ENCODE data around the gene LIMD2. TPM values are rescaled to one million over a fixed set of nuclear protein-coding genes. Genes with fewer than 3 reads are reported as not detected.
A peak's percentile ranks its signal among the peaks of the same experiment; 100 is the strongest.

The LIMD2 gene
- polyA plus RNA-seq, 1 of the 3 experiments (the other 2 are of a cell fraction): 78.0 TPM

GRCh38 chr17:63735691-63736090 is 35.8 kb upstream of the LIMD2 start:
- H3K9ac ChIP-seq: no peak overlapping the region
- 96% methylated on average over 8 of the region's 8 CpGs for WGBS (ENCODE audit: low lambda C conversion rate)
- no peaks in the 10 kb centered on the region for H3K9me3 ChIP-seq
- no peaks in the 10 kb centered on the region for H3K9me2 ChIP-seq
- peaks cover 4% of the 10 kb centered on the region for H3F3A ChIP-seq (replicated peaks; ENCODE audit: insufficient read depth)
- H3K4me3 ChIP-seq (ENCODE audit: low read depth in 2 of 2, low read length in 1 of 2): no peak overlapping the region
- peaks cover 3 to 5% of the 10 kb centered on the region in 2 experiments; a peak in 3 of 4 replicates for H3K4me1 ChIP-seq (ENCODE audit: control insufficient read depth in 1 of 2, insufficient read depth in 2 of 2, low read depth in 1 of 2, low read length in 1 of 2)
- ChIA-PET POLR2A (no interaction called here), CTCF (interaction anchor here (1.0 to 1.2 kb wide), 2 partner anchors 25 to 99 kb away, joined by 3 read pairs; no protein-coding TSS in a partner anchor)
- H4K20me1 ChIP-seq (ENCODE audit: insufficient read depth): no peaks in the 10 kb centered on the region
- peaks cover 49% of the 10 kb centered on the region for H3K79me2 ChIP-seq (ENCODE audit: insufficient read depth)
- no peak overlapping the region for H2AFZ ChIP-seq (ENCODE audit: low read depth)
- no peak overlapping the region for H3K4me2 ChIP-seq
- no peak overlapping the region for H3K27ac ChIP-seq (ENCODE audit: low read depth in 2 of 2, low read length in 1 of 2)
- DNase-seq: no peak
- TF ChIP-seq GATA2 (CRISPR knock-in tag; IDR thresholded peaks at IDR 0.05) (no peak), SIN3A (IDR thresholded peaks at IDR 0.05; ENCODE audit: borderline replicate concordance, low read depth, low read length) (no peak), TEAD4 (IDR thresholded peaks at IDR 0.05; ENCODE audit: borderline replicate concordance, insufficient read depth) (no peak), EP300 (IDR thresholded peaks at IDR 0.05; ENCODE audit: borderline replicate concordance in 1 of 2, low read depth in 1 of 2, low read length in 1 of 2) (no peak), RFX5 (IDR thresholded peaks at IDR 0.05; ENCODE audit: low read length) (no peak), CHD2 (IDR thresholded peaks at IDR 0.05; ENCODE audit: low read length, partially characterized antibody) (no peak), MEF2A (IDR thresholded peaks at IDR 0.05; ENCODE audit: borderline replicate concordance, low read depth) (no peak), GABPA (IDR thresholded peaks at IDR 0.05; ENCODE audit: low read depth) (no peak), FOXM1 (IDR thresholded peaks at IDR 0.05; ENCODE audit: low read depth) (no peak)
- peaks cover 0 to 7% of the 10 kb centered on the region in 2 experiments for H3K36me3 ChIP-seq (replicated peaks in 1 of 2; ENCODE audit: control insufficient read depth in 1 of 2, insufficient read depth in 2 of 2, low read length in 1 of 2)
- no peaks in the 10 kb centered on the region for H3K27me3 ChIP-seq (ENCODE audit: insufficient read depth)

GRCh38 chr17:63722403-63722802 is 22.5 kb upstream of the LIMD2 start:
- CTCF ChIA-PET: interaction anchor here (1.0 to 3.7 kb wide), 7 partner anchors 9 to 118 kb away, joined by 3 to 18 read pairs (median 4); no protein-coding TSS in a partner anchor
- peaks cover 21 to 27% of the 10 kb centered on the region in 2 experiments for H3K36me3 ChIP-seq (replicated peaks in 1 of 2; ENCODE audit: control insufficient read depth in 1 of 2, insufficient read depth in 2 of 2, low read length in 1 of 2)
- TF ChIP-seq, protein P1, sequence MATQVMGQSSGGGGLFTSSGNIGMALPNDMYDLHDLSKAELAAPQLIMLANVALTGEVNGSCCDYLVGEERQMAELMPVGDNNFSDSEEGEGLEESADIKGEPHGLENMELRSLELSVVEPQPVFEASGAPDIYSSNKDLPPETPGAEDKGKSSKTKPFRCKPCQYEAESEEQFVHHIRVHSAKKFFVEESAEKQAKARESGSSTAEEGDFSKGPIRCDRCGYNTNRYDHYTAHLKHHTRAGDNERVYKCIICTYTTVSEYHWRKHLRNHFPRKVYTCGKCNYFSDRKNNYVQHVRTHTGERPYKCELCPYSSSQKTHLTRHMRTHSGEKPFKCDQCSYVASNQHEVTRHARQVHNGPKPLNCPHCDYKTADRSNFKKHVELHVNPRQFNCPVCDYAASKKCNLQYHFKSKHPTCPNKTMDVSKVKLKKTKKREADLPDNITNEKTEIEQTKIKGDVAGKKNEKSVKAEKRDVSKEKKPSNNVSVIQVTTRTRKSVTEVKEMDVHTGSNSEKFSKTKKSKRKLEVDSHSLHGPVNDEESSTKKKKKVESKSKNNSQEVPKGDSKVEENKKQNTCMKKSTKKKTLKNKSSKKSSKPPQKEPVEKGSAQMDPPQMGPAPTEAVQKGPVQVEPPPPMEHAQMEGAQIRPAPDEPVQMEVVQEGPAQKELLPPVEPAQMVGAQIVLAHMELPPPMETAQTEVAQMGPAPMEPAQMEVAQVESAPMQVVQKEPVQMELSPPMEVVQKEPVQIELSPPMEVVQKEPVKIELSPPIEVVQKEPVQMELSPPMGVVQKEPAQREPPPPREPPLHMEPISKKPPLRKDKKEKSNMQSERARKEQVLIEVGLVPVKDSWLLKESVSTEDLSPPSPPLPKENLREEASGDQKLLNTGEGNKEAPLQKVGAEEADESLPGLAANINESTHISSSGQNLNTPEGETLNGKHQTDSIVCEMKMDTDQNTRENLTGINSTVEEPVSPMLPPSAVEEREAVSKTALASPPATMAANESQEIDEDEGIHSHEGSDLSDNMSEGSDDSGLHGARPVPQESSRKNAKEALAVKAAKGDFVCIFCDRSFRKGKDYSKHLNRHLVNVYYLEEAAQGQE (IDR thresholded peaks at IDR 0.05; ENCODE audit: low read depth, low read length): no peak
- TF ChIP-seq FOSL2 (IDR thresholded peaks at IDR 0.05; ENCODE audit: borderline replicate concordance, low read depth) (no peak), FOXM1 (IDR thresholded peaks at IDR 0.05; ENCODE audit: low read depth) (no peak), ELF1 (IDR thresholded peaks at IDR 0.05) (no peak), RFX5 (IDR thresholded peaks at IDR 0.05; ENCODE audit: low read length) (no peak), EP300 (IDR thresholded peaks at IDR 0.05; ENCODE audit: borderline replicate concordance in 1 of 2, low read depth in 1 of 2, low read length in 1 of 2) (no peak), USF1 (IDR thresholded peaks at IDR 0.05; ENCODE audit: borderline replicate concordance, low read depth) (no peak), SMC3 (IDR thresholded peaks at IDR 0.05; ENCODE audit: low read depth, low read length) (no peak), POLR2AphosphoS5 (IDR thresholded peaks at IDR 0.05; ENCODE audit: low read depth, low read length) (no peak), TAF1 (IDR thresholded peaks at IDR 0.05; ENCODE audit: borderline replicate concordance, low read depth, low read length) (no peak), TEAD4 (IDR thresholded peaks at IDR 0.05; ENCODE audit: borderline replicate concordance, insufficient read depth) (no peak), GABPA (IDR thresholded peaks at IDR 0.05; ENCODE audit: low read depth) (no peak), RXRA (IDR thresholded peaks at IDR 0.05; ENCODE audit: borderline replicate concordance, low read depth) (no peak), RAD21 (IDR thresholded peaks at IDR 0.05; ENCODE audit: low read length) (no peak)
- TF ChIP-seq, protein P2, sequence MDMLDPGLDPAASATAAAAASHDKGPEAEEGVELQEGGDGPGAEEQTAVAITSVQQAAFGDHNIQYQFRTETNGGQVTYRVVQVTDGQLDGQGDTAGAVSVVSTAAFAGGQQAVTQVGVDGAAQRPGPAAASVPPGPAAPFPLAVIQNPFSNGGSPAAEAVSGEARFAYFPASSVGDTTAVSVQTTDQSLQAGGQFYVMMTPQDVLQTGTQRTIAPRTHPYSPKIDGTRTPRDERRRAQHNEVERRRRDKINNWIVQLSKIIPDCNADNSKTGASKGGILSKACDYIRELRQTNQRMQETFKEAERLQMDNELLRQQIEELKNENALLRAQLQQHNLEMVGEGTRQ (IDR thresholded peaks at IDR 0.05; ENCODE audit: borderline replicate concordance, low read depth, low read length): no peak
- TF ChIP-seq, protein P3, sequence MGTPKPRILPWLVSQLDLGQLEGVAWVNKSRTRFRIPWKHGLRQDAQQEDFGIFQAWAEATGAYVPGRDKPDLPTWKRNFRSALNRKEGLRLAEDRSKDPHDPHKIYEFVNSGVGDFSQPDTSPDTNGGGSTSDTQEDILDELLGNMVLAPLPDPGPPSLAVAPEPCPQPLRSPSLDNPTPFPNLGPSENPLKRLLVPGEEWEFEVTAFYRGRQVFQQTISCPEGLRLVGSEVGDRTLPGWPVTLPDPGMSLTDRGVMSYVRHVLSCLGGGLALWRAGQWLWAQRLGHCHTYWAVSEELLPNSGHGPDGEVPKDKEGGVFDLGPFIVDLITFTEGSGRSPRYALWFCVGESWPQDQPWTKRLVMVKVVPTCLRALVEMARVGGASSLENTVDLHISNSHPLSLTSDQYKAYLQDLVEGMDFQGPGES (IDR thresholded peaks at IDR 0.05; ENCODE audit: low read depth, low read length): no peak

More at GRCh38 chr17:63722403-63722802, 22.5 kb upstream of the LIMD2 start:
- no peaks in the 10 kb centered on the region for H3K27me3 ChIP-seq (ENCODE audit: insufficient read depth)
- no peak overlapping the region for H3K27ac ChIP-seq (ENCODE audit: low read depth in 2 of 2, low read length in 1 of 2)
- DNase-seq: peak; percentile 25
- no peaks in the 10 kb centered on the region for H3K9me2 ChIP-seq
- peaks cover 16% of the 10 kb centered on the region for H3F3A ChIP-seq (replicated peaks; ENCODE audit: insufficient read depth)
- no peak overlapping the region for H2AFZ ChIP-seq (ENCODE audit: low read depth)
- no peaks in the 10 kb centered on the region for H4K20me1 ChIP-seq (ENCODE audit: insufficient read depth)
- 60% methylated on average over 2 of the region's 2 CpGs for WGBS (ENCODE audit: low lambda C conversion rate)
- no peak overlapping the region for H3K4me2 ChIP-seq
- no peak overlapping the region for H3K4me3 ChIP-seq (ENCODE audit: low read depth in 2 of 2, low read length in 1 of 2)
- H3K79me2 ChIP-seq (ENCODE audit: insufficient read depth): no peaks in the 10 kb centered on the region
- no peaks in the 10 kb centered on the region for H3K9me3 ChIP-seq
- H3K9ac ChIP-seq: no peak overlapping the region
- POLR2A ChIA-PET: interaction anchor here (0.9 to 1.3 kb wide), 3 partner anchors 16 to 20 kb away, joined by 3 to 4 read pairs (median 3); partner anchors contain the start of gene STRADA
- H3K4me1 ChIP-seq (ENCODE audit: control insufficient read depth in 1 of 2, insufficient read depth in 2 of 2, low read depth in 1 of 2, low read length in 1 of 2): peaks cover 0 to 5% of the 10 kb centered on the region in 2 experiments; a peak in 2 of 4 replicates

Measured in SK-N-SH (cell line).